Loucy (cell line): ENCODE results near the gene ASTN2.

Source experiments
- H2AFZ ChIP-seq: fragments of 200-600 bp; sonication (generic); 2 replicates; pipeline ENCODE4 v1.6.0; 2016; ENCODE audit warnings: antibody characterized with exemption, mild to moderate bottlenecking, low read length, moderate library complexity
- H3F3A ChIP-seq: fragments of 200-600 bp; 2 replicates; pipeline ENCODE4 v1.6.0; 2016; ENCODE audit warnings: antibody characterized with exemption, low read depth, mild to moderate bottlenecking
- H3K27me3 ChIP-seq: fragments of 200-600 bp; sonication (generic); 2 replicates; pipeline ENCODE4 v1.6.1; 2014; ENCODE audit warnings: low read length, mild to moderate bottlenecking; ENCODE audit not compliant: insufficient read depth, poor library complexity, severe bottlenecking
- H3K36me3 ChIP-seq: fragments of 200-600 bp; sonication (generic); 2 replicates; pipeline ENCODE4 v1.6.1; 2016; ENCODE audit warnings: low read length; ENCODE audit not compliant: insufficient read depth
- H3K4me1 ChIP-seq: fragments of 200-600 bp; sonication (generic); 2 replicates; pipeline ENCODE4 v1.5.1; 2014; ENCODE audit warnings: low read length, mild to moderate bottlenecking; ENCODE audit not compliant: insufficient read depth, poor library complexity, severe bottlenecking
- H3K4me2 ChIP-seq: fragments of 200-600 bp; sonication (generic); 2 replicates; pipeline ENCODE4 v1.6.0; 2014; ENCODE audit warnings: antibody characterized with exemption, low read length, low read depth, mild to moderate bottlenecking; ENCODE audit not compliant: poor library complexity, severe bottlenecking
- H3K4me3 ChIP-seq: fragments of 200-600 bp; sonication (generic); 2 replicates; pipeline ENCODE4 v1.5.1; 2014; ENCODE audit warnings: low read length, mild to moderate bottlenecking, mixed read lengths; ENCODE audit not compliant: poor library complexity, severe bottlenecking
- H3K79me2 ChIP-seq: fragments of 200-600 bp; sonication (generic); 2 replicates; pipeline ENCODE4 v1.6.1; 2014; ENCODE audit warnings: low read length; ENCODE audit not compliant: insufficient read depth
- H3K9ac ChIP-seq: fragments of 200-600 bp; sonication (generic); 2 replicates; pipeline ENCODE4 v1.6.0; 2014; ENCODE audit warnings: mild to moderate bottlenecking, low read depth, low read length, moderate library complexity; ENCODE audit not compliant: poor library complexity, severe bottlenecking
- H3K9me2 ChIP-seq: fragments of 200-600 bp; sonication (generic); replicated peaks from 2 replicates; pipeline ENCODE4 v1.6.1; 2016; ENCODE audit warnings: low read depth, low read length, mixed read lengths
- H3K9me3 ChIP-seq: fragments of 200-600 bp; sonication (generic); 2 replicates; pipeline ENCODE4 v1.6.1; 2014; ENCODE audit warnings: mild to moderate bottlenecking, antibody characterized with exemption, low read length, low read depth; ENCODE audit not compliant: insufficient read depth
- H4K20me1 ChIP-seq: fragments of 200-600 bp; sonication (generic); 2 replicates; pipeline ENCODE4 v1.6.0; 2014; ENCODE audit warnings: antibody characterized with exemption, low read length, mild to moderate bottlenecking; ENCODE audit not compliant: insufficient read depth, poor library complexity, severe bottlenecking
- CTCF ChIP-seq: fragments of 200-600 bp; sonication (generic); conservative IDR thresholded peaks from 2 replicates; pipeline ENCODE4 v1.5.1; 2014; ENCODE audit warnings: mild to moderate bottlenecking, antibody characterized with exemption, low read length
- EZH2phosphoT487 ChIP-seq: fragments of 200-600 bp; IDR thresholded peaks from 2 replicates; pipeline ENCODE4 v1.6.1; 2018; ENCODE audit warnings: antibody characterized with exemption, mild to moderate bottlenecking, moderate library complexity, borderline replicate concordance

ASTN2 gene

GRCh38 chr9:116453785-116454184 lies 961.1 kb downstream of the ASTN2 start:
- no peaks in the 10 kb centered on the region for H4K20me1 ChIP-seq
- no peak overlapping the region for H3K4me3 ChIP-seq
- TF ChIP-seq EZH2phosphoT487 (no peak), CTCF (no peak)

GRCh38 chr9:116452634-116453033 lies 962.2 kb downstream of the ASTN2 start:
- TF ChIP-seq EZH2phosphoT487 = no peak
- no peak for TF ChIP-seq CTCF
- H3K9me2 ChIP-seq = no peaks in the 10 kb centered on the region
- H3K4me2 ChIP-seq = no peak overlapping the region
- no peaks in the 10 kb centered on the region for H3K79me2 ChIP-seq
- H3K4me3 ChIP-seq = no peak overlapping the region
- no peaks in the 10 kb centered on the region for H4K20me1 ChIP-seq
- H3K9me3 ChIP-seq = no peaks in the 10 kb centered on the region
- H3F3A ChIP-seq = no peaks in the 10 kb centered on the region
- H3K9ac ChIP-seq = no peak overlapping the region
- H2AFZ ChIP-seq = no peak overlapping the region
- H3K27me3 ChIP-seq = no peaks in the 10 kb centered on the region
- H3K36me3 ChIP-seq = no peaks in the 10 kb centered on the region
- H3K4me1 ChIP-seq = no peaks in the 10 kb centered on the region

More at GRCh38 chr9:116453785-116454184, 961.1 kb downstream of the ASTN2 start:
- H2AFZ ChIP-seq = no peak overlapping the region
- H3K27me3 ChIP-seq = no peaks in the 10 kb centered on the region
- H3F3A ChIP-seq = no peaks in the 10 kb centered on the region
- H3K4me1 ChIP-seq = no peaks in the 10 kb centered on the region
- H3K9ac ChIP-seq = no peak overlapping the region
- H3K79me2 ChIP-seq = no peaks in the 10 kb centered on the region
- H3K4me2 ChIP-seq = no peak overlapping the region
- H3K36me3 ChIP-seq = no peaks in the 10 kb centered on the region
- no peaks in the 10 kb centered on the region for H3K9me3 ChIP-seq
- H3K9me2 ChIP-seq = no peaks in the 10 kb centered on the region

- H3K4me1 ChIP-seq = no peaks in the 10 kb centered on the region
- H3F3A ChIP-seq = no peaks in the 10 kb centered on the region
- H3K27me3 ChIP-seq = no peaks in the 10 kb centered on the region
- TF ChIP-seq EZH2phosphoT487 (no peak), CTCF (no peak)
- no peaks in the 10 kb centered on the region for H4K20me1 ChIP-seq
- no peak overlapping the region for H3K4me3 ChIP-seq
- no peaks in the 10 kb centered on the region for H3K9me2 ChIP-seq
- no peak overlapping the region for H3K9ac ChIP-seq
- no peak overlapping the region for H3K4me2 ChIP-seq
- no peaks in the 10 kb centered on the region for H3K9me3 ChIP-seq
- no peaks in the 10 kb centered on the region for H3K36me3 ChIP-seq
- H2AFZ ChIP-seq = no peak overlapping the region
- no peaks in the 10 kb centered on the region for H3K79me2 ChIP-seq
Measured at GRCh38 chr9:116452227-116452626, 962.6 kb downstream of the ASTN2 start.
